NT2/D1 (cell line): ENCODE data around the gene RIMBP2.

Experiments used
- SUZ12 ChIP-seq: IDR thresholded peaks from 2 replicates; pipeline ENCODE4 v1.6.1; 2011; ENCODE audit not compliant: insufficient read length, insufficient read depth; ENCODE audit errors: extremely low read depth
- ZNF274 ChIP-seq: IDR thresholded peaks from 2 replicates; pipeline ENCODE4 v1.6.1; 2011; ENCODE audit warnings: mild to moderate bottlenecking, low read depth, low read length

DNA sequence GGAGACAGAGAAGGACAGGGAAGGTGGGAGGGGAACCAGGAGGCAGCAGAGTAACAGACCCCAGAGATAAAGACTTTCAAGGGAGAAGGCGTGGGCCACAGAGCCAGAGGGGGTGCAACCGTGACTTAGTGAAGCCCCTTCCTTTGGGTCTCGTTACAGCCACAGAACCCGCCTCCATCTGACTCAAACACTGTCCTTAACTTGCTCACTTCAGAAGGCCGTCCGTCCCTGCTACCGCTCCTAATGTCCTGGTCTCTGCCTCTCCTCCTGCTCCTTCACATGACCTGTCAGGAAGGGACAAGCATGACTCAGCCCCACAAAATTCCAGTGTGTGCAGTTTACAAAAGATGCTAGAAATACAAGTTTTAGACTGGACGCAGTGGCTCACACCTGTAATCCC lies 18.0 kb downstream of the RIMBP2 start:
- no peak for TF ChIP-seq ZNF274
- TF ChIP-seq SUZ12: no peak
